Large intestine (tissue), 3 donors: ENCODE measurements around the gene WAC. TPM values are rescaled to one million over a fixed set of nuclear protein-coding genes. Genes with fewer than 3 reads are reported as not detected.
"Not testable (repeated sequence)": the region's sequence is repeated elsewhere in the genome, so short reads cannot be mapped to it uniquely, and the experiment has no call there.

ENCODE experiments used
- DNase-seq, 2 donors: peaks; one replicate each; pipeline versions ENCODE4 v3.0.0 to v3.0.0-alpha.2; 2013
- H3K27ac ChIP-seq: one replicate; pipeline ENCODE4 v1.5.1; 2013; ENCODE audit warnings: low read length
- H3K27me3 ChIP-seq: 2 replicates; pipeline ENCODE4 v1.6.1; 2013; ENCODE audit warnings: low read length; ENCODE audit not compliant: control insufficient read depth, insufficient read depth
- H3K36me3 ChIP-seq: 2 replicates; pipeline ENCODE4 v1.6.1; 2013; ENCODE audit warnings: low read length; ENCODE audit not compliant: control insufficient read depth, insufficient read depth
- H3K4me1 ChIP-seq: one replicate; pipeline ENCODE4 v1.6.1; 2013; ENCODE audit warnings: low read length; ENCODE audit not compliant: control insufficient read depth, insufficient read depth
- H3K4me3 ChIP-seq: one replicate; pipeline ENCODE4 v1.5.1; 2013; ENCODE audit warnings: low read length
- H3K9me3 ChIP-seq: one replicate; pipeline ENCODE4 v1.6.1; 2013; ENCODE audit warnings: mild to moderate bottlenecking, low read depth, low read length, moderate library complexity; ENCODE audit not compliant: control insufficient read depth
- WGBS: methylation state at CpG from one replicate; pipeline ENCODE4 v1.1.5; 2013; ENCODE audit warnings: low lambda C conversion rate; ENCODE audit not compliant: insufficient coverage; 5-methylcytosine and 5-hydroxymethylcytosine counted together
- polyA plus RNA-seq: library from polyadenylated mRNA; unstranded; fragments of 120-200 nt; gene quantifications from one replicate; pipeline ENCODE4 v1.2.1, GENCODE V29; 2013

WAC gene
- polyA plus RNA-seq, 1 donor, result 99.7 TPM

- no peaks in the 10 kb centered on the region for H3K4me1 ChIP-seq
- no CpG with 5 or more reads among the region's 2 CpGs for WGBS
- no peak for DNase-seq
- no peaks in the 10 kb centered on the region for H3K9me3 ChIP-seq
- peaks cover 23% of the 10 kb centered on the region for H3K36me3 ChIP-seq
- H3K27me3 ChIP-seq, result no peaks in the 10 kb centered on the region
- no peak overlapping the region for H3K4me3 ChIP-seq
- no peak overlapping the region for H3K27ac ChIP-seq
These were observed 67.1 kb downstream of the WAC start for GRCh38 chr10:28600056-28600455.

GRCh38 chr10:28601012-28601411, 68.1 kb downstream of the WAC start:
- H3K4me1 ChIP-seq, result no peaks in the 10 kb centered on the region
- no peak overlapping the region for H3K27ac ChIP-seq
- WGBS, result 100% methylated on average over 2 of the region's 4 CpGs
- H3K9me3 ChIP-seq, result no peaks in the 10 kb centered on the region
- no peaks in the 10 kb centered on the region for H3K27me3 ChIP-seq
- no peak for DNase-seq
- H3K36me3 ChIP-seq, result peaks cover 23% of the 10 kb centered on the region
- no peak overlapping the region for H3K4me3 ChIP-seq

GRCh38 chr10:28604567-28605536, 71.9 kb downstream of the WAC start:
- H3K4me3 ChIP-seq, result no peak overlapping the region

GRCh38 chr10:28606568-28606967, 73.7 kb downstream of the WAC start:
- H3K27me3 ChIP-seq, result no peaks in the 10 kb centered on the region
- WGBS, result 100% methylated on average over 1 of the region's 2 CpGs
- peaks cover 39% of the 10 kb centered on the region for H3K36me3 ChIP-seq
- no peak overlapping the region for H3K27ac ChIP-seq
- no peak overlapping the region for H3K4me3 ChIP-seq
- DNase-seq, result no peak
- no peaks in the 10 kb centered on the region for H3K4me1 ChIP-seq
- H3K9me3 ChIP-seq, result no peaks in the 10 kb centered on the region

More at GRCh38 chr10:28604567-28605536, 71.9 kb downstream of the WAC start:
- H3K27me3 ChIP-seq, result no peaks in the 10 kb centered on the region
- WGBS, result 62% methylated on average over 2 of the region's 12 CpGs
- no peak overlapping the region for H3K27ac ChIP-seq
- peak in 1 of 2 donors; percentile 39 for DNase-seq
- H3K36me3 ChIP-seq, result peaks cover 27% of the 10 kb centered on the region
- H3K4me1 ChIP-seq, result no peaks in the 10 kb centered on the region
- no peaks in the 10 kb centered on the region for H3K9me3 ChIP-seq

GRCh38 chr10:28609636-28610035, 76.7 kb downstream of the WAC start:
- not testable (repeated sequence) for H3K27ac ChIP-seq, DNase-seq, H3K4me3 ChIP-seq, H3K9me3 ChIP-seq, H3K27me3 ChIP-seq, H3K4me1 ChIP-seq
- H3K36me3 ChIP-seq, result peaks cover 58% of the 10 kb centered on the region
- no CpG with 5 or more reads among the region's 3 CpGs for WGBS

GRCh38 chr10:28612877-28613276, 80.0 kb downstream of the WAC start:
- no CpG with 5 or more reads among the region's 6 CpGs for WGBS
- no peak for DNase-seq
- no peaks in the 10 kb centered on the region for H3K4me1 ChIP-seq
- peaks cover 77% of the 10 kb centered on the region for H3K36me3 ChIP-seq
- no peaks in the 10 kb centered on the region for H3K9me3 ChIP-seq
- H3K27me3 ChIP-seq, result no peaks in the 10 kb centered on the region
- H3K27ac ChIP-seq, result no peak overlapping the region
- H3K4me3 ChIP-seq, result no peak overlapping the region

GRCh38 chr10:28616514-28616913, 83.6 kb downstream of the WAC start:
- Histone ChIP-seq H3K4me1 (no peaks in the 10 kb centered on the region), H3K27me3 (no peaks in the 10 kb centered on the region), H3K4me3 (no peak overlapping the region), H3K36me3 (peaks cover 70% of the 10 kb centered on the region), H3K27ac (no peak overlapping the region), H3K9me3 (no peaks in the 10 kb centered on the region)
- no peak for DNase-seq
- no CpG with 5 or more reads among the region's 2 CpGs for WGBS

- peaks cover 44% of the 10 kb centered on the region for H3K36me3 ChIP-seq
- no peak for DNase-seq
- WGBS, result 89% methylated on average over 3 of the region's 4 CpGs
- no peak overlapping the region for H3K27ac ChIP-seq
- no peaks in the 10 kb centered on the region for H3K9me3 ChIP-seq
- H3K27me3 ChIP-seq, result no peaks in the 10 kb centered on the region
- no peaks in the 10 kb centered on the region for H3K4me1 ChIP-seq
- no peak overlapping the region for H3K4me3 ChIP-seq
These were observed 86.5 kb downstream of the WAC start for GRCh38 chr10:28619455-28619854.

GRCh38 chr10:28620251-28620650, 87.3 kb downstream of the WAC start:
- H3K27me3 ChIP-seq, result no peaks in the 10 kb centered on the region
- 86% methylated on average over 1 of the region's 2 CpGs for WGBS
- H3K27ac ChIP-seq, result no peak overlapping the region
- no peak for DNase-seq
- no peaks in the 10 kb centered on the region for H3K9me3 ChIP-seq
- no peaks in the 10 kb centered on the region for H3K4me1 ChIP-seq
- H3K4me3 ChIP-seq, result no peak overlapping the region
- H3K36me3 ChIP-seq, result peaks cover 37% of the 10 kb centered on the region

- Histone ChIP-seq H3K4me1 (no peaks in the 10 kb centered on the region), H3K27me3 (no peaks in the 10 kb centered on the region), H3K27ac (no peak overlapping the region), H3K36me3 (peaks cover 16% of the 10 kb centered on the region), H3K4me3 (no peak overlapping the region), H3K9me3 (no peaks in the 10 kb centered on the region)
- no peak for DNase-seq
- 89% methylated on average over 3 of the region's 7 CpGs for WGBS
These were observed 90.6 kb downstream of the WAC start for GRCh38 chr10:28623483-28623882.

GRCh38 chr10:28624351-28624750, 91.4 kb downstream of the WAC start:
- no peaks in the 10 kb centered on the region for H3K9me3 ChIP-seq
- no peak for DNase-seq
- no peaks in the 10 kb centered on the region for H3K27me3 ChIP-seq
- no peak overlapping the region for H3K4me3 ChIP-seq
- H3K4me1 ChIP-seq, result no peaks in the 10 kb centered on the region
- H3K36me3 ChIP-seq, result peaks cover 13% of the 10 kb centered on the region
- no CpG with 5 or more reads among the region's 3 CpGs for WGBS
- no peak overlapping the region for H3K27ac ChIP-seq
